PC-3 (cell line): ENCODE measurements around the gene TNFRSF19. TPM values are rescaled to one million over a fixed set of nuclear protein-coding genes. Genes with fewer than 3 reads are reported as not detected.

Experiments
- ATAC-seq: fragments of 200-7000 bp; cut with Tn5 transposase; 2 replicates; pipeline ENCODE4 v1.9.1; 2020; ENCODE audit warnings: mild to moderate bottlenecking, moderate library complexity
- BruUV-seq: library from RNA; stranded (reverse); fragments of 400-500 nt; replicated peaks from 2 replicates; lab custom pipeline; 2021; lab: Mats Ljungman, UMichigan
- CTCF ChIA-PET: fragments of 300-600 bp; sonication (Branson Sonifier 250); formaldehyde crosslinking; loops from one replicate; lab custom pipeline; 2022; ENCODE audit warnings: antibody characterized with exemption; lab: Charles Lee
- POLR2A ChIA-PET: fragments of 300-600 bp; sonication (Branson Sonifier 250); formaldehyde crosslinking; loops from one replicate; lab custom pipeline; 2022; ENCODE audit warnings: antibody characterized with exemption; ENCODE audit not compliant: unreplicated experiment; lab: Charles Lee
- DNase-seq: peaks from one replicate; pipeline ENCODE4 v3.0.0-alpha.2; 2015
- H2AFZ ChIP-seq: fragments of 300-600 bp; sonication (generic); 2 replicates; pipeline ENCODE4 v1.6.0; 2016; ENCODE audit warnings: antibody characterized with exemption, low read length
- H3F3A ChIP-seq: fragments of 300-600 bp; sonication (generic); one replicate; pipeline ENCODE4 v1.6.0; 2017; ENCODE audit warnings: antibody characterized with exemption, low read length, control low read depth, mild to moderate bottlenecking; ENCODE audit not compliant: unreplicated experiment
- H3K27ac ChIP-seq: fragments of 300-600 bp; sonication (generic); 2 replicates; pipeline ENCODE4 v1.5.1; 2016; ENCODE audit warnings: mild to moderate bottlenecking, low read length
- H3K27me3 ChIP-seq: fragments of 300-600 bp; sonication (generic); 2 replicates; pipeline ENCODE4 v1.6.1; 2016; ENCODE audit warnings: low read length, mixed read lengths
- H3K36me3 ChIP-seq: fragments of 300-600 bp; sonication (generic); 2 replicates; pipeline ENCODE4 v1.6.1; 2016; ENCODE audit warnings: low read depth, mixed run types, low read length, mixed read lengths
- H3K4me1 ChIP-seq: fragments of 300-600 bp; sonication (generic); 2 replicates; pipeline ENCODE4 v1.5.1; 2016; ENCODE audit warnings: low read length; ENCODE audit not compliant: insufficient read depth
- H3K4me2 ChIP-seq: fragments of 300-600 bp; sonication (generic); 2 replicates; pipeline ENCODE4 v1.6.0; 2016; ENCODE audit warnings: low read length
- H3K4me3 ChIP-seq: fragments of 300-600 bp; sonication (generic); 2 replicates; pipeline ENCODE4 v1.5.1; 2016; ENCODE audit warnings: mild to moderate bottlenecking, low read length, mixed read lengths
- H3K79me2 ChIP-seq: fragments of 300-600 bp; sonication (generic); 2 replicates; pipeline ENCODE4 v1.6.1; 2017; ENCODE audit warnings: low read length, mixed read lengths
- H3K9ac ChIP-seq: fragments of 300-600 bp; sonication (generic); 2 replicates; pipeline ENCODE4 v1.6.0; 2016; ENCODE audit warnings: mild to moderate bottlenecking, low read length
- H3K9me2 ChIP-seq: fragments of 300-600 bp; sonication (generic); replicated peaks from 2 replicates; pipeline ENCODE4 v1.6.1; 2016; ENCODE audit warnings: mixed run types, low read length, mixed read lengths
- H3K9me3 ChIP-seq: fragments of 300-600 bp; sonication (generic); 2 replicates; pipeline ENCODE4 v1.6.1; 2016; ENCODE audit warnings: low read length, mixed read lengths
- H4K20me1 ChIP-seq: fragments of 300-600 bp; sonication (generic); 2 replicates; pipeline ENCODE4 v1.6.1; 2016; ENCODE audit warnings: low read length, mixed read lengths
- CTCF ChIP-seq: fragments of 300-600 bp; sonication (generic); conservative IDR thresholded peaks from 2 replicates; pipeline ENCODE4 v1.5.1; 2017; ENCODE audit warnings: antibody characterized with exemption, low read depth, mild to moderate bottlenecking, low read length
- EZH2 ChIP-seq: fragments of 300-600 bp; sonication (generic); IDR thresholded peaks from one replicate; pipeline ENCODE4 v1.6.1; 2017; ENCODE audit warnings: antibody characterized with exemption, mild to moderate bottlenecking, low read length; ENCODE audit not compliant: unreplicated experiment
- EZH2phosphoT487 ChIP-seq: fragments of 300-600 bp; sonication (generic); IDR thresholded peaks from 2 replicates; pipeline ENCODE4 v1.6.1; 2018; ENCODE audit warnings: mild to moderate bottlenecking, antibody characterized with exemption, low read length, borderline replicate concordance
- intact Hi-C: fragments of 100-400 bp; cut with micrococcal nuclease; formaldehyde crosslinking; loops from 2 replicates; pipeline ENCODE4 v1.9.0; 2023
- total RNA-seq: library from RNA; depleted of rRNA; stranded (reverse); fragments of >200 nt; gene quantifications from 2 replicates; pipeline ENCODE4 v1.2.3, GENCODE V29; 2014

Gene TNFRSF19
- total RNA-seq, 1 experiment from 2014 or later, result 6.1 TPM

- intact Hi-C loops, result no loop called here
- POLR2A ChIA-PET, result no interaction called here
- no peak overlapping the region for H3K4me2 ChIP-seq
- CTCF ChIA-PET, result interaction anchor here (0.6 kb wide), 1 partner anchor 119 kb away, joined by 3 read pairs; no protein-coding TSS in a partner anchor
- no peaks in the 10 kb centered on the region for H3K27me3 ChIP-seq
- H3K36me3 ChIP-seq, result no peaks in the 10 kb centered on the region
- peaks cover 9% of the 10 kb centered on the region; the same call in 1 of the 2 replicates for H3K4me1 ChIP-seq
- H3K27ac ChIP-seq, result no peak overlapping the region
- no peaks in the 10 kb centered on the region for H3F3A ChIP-seq
- no peak overlapping the region for H2AFZ ChIP-seq
- no peaks in the 10 kb centered on the region for H3K9me3 ChIP-seq
- no peak overlapping the region for H3K4me3 ChIP-seq
- DNase-seq (peak; percentile 61), ATAC-seq (no peak)
- H3K79me2 ChIP-seq, result no peaks in the 10 kb centered on the region
- H3K9ac ChIP-seq, result no peak overlapping the region
- no peaks in the 10 kb centered on the region for H3K9me2 ChIP-seq
- no TSS peak for BruUV-seq
- TF ChIP-seq CTCF (no peak), EZH2 (no peak)
- H4K20me1 ChIP-seq, result no peaks in the 10 kb centered on the region
These were observed 59.5 kb downstream of the TNFRSF19 start for GRCh38 chr13:23629566-23630272.

- Histone ChIP-seq H2AFZ (no peak overlapping the region), H4K20me1 (no peaks in the 10 kb centered on the region), H3F3A (no peaks in the 10 kb centered on the region), H3K9ac (no peak overlapping the region), H3K4me3 (no peak overlapping the region), H3K36me3 (no peaks in the 10 kb centered on the region), H3K79me2 (no peaks in the 10 kb centered on the region), H3K9me3 (no peaks in the 10 kb centered on the region), H3K9me2 (no peaks in the 10 kb centered on the region), H3K4me1 (peaks cover 9% of the 10 kb centered on the region; the same call in 1 of the 2 replicates), H3K27ac (no peak overlapping the region), H3K4me2 (no peak overlapping the region), H3K27me3 (no peaks in the 10 kb centered on the region)
- TF ChIP-seq EZH2 (no peak), EZH2phosphoT487 (no peak), CTCF (no peak)
- ATAC-seq (no peak), DNase-seq (no peak)
- ChIA-PET CTCF (no interaction called here), POLR2A (no interaction called here)
- BruUV-seq, result no TSS peak
- intact Hi-C loops, result no loop called here
These were observed 60.3 kb downstream of the TNFRSF19 start for GRCh38 chr13:23630349-23631093.
